GM18867 (cell line): ENCODE data around the gene IGSF6.
"Not testable (repeated sequence)": the region's sequence is repeated elsewhere in the genome, so short reads cannot be mapped to it uniquely, and the experiment has no call there.

Experiments
- ATAC-seq: cut with Tn5 transposase; IDR thresholded peaks from one replicate; pipeline ENCODE4 v1.9.1; 2021; ENCODE audit warnings: mild to moderate bottlenecking, moderate library complexity; ENCODE audit not compliant: unreplicated experiment

IGSF6 gene

DNA sequence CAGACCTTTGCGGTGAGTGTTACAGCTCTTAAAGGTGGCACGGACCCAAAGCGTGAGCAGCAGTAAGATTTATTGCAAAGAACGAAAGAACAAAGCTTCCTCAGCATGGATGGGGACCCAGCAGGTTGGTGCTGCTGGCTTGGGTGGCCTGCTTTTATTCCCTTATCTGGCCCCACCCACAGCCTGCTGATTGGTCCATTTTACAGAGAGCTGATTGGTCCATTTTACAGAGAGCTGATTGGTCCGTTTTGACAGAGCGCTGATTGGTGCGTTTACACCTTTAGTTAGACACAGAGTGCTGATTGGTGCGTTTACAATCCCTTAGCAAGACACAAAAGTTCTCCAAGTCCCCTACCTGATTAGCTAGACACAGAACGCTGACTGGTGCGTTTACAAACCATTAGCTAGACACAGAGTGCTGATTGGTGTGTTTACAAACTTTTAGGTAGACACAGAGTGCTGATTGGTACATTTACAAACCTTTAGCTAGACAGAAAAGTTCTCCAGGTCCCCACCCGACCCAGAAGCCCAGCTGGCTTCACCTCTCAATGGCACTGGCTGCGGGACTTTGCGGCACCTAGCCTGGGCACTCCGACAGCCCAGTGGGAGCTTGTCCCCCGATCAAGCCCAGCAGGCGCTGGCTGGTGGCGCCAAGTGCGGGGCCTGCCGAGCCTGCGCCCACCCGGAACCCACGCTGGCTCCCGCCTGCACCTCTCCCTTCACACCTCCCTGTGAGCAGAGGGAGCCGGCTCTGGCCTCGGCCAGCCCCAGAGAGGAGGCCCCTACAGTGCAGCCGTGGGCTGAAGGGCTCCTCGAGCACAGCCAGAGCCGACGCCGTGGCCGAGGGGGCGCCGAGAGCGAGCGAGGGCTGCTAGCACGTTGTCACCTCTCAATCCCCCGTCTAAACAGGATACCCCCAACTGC lies 22.5 kb downstream of the IGSF6 start:
- ATAC-seq, result not testable (repeated sequence)

DNA sequence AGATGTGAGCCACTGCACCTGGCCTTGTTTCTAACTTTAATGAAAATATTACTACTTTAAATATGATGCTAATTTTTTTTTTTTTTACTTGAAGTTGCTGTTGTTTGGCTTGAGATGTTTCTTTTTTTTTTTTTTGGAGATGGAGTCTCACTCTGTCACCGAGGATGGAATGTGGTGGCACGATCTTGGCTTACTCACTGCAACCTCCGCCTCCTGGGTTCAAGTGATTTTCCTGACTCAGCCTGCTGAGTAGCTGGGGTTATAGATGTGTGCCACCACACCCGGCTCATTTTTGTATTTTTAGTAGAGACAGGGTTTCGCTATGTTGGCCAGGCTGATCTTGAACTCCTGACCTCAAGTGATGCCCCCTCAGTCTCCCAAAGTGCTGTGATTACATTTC lies 23.6 kb downstream of the IGSF6 start:
- no peak for ATAC-seq

DNA sequence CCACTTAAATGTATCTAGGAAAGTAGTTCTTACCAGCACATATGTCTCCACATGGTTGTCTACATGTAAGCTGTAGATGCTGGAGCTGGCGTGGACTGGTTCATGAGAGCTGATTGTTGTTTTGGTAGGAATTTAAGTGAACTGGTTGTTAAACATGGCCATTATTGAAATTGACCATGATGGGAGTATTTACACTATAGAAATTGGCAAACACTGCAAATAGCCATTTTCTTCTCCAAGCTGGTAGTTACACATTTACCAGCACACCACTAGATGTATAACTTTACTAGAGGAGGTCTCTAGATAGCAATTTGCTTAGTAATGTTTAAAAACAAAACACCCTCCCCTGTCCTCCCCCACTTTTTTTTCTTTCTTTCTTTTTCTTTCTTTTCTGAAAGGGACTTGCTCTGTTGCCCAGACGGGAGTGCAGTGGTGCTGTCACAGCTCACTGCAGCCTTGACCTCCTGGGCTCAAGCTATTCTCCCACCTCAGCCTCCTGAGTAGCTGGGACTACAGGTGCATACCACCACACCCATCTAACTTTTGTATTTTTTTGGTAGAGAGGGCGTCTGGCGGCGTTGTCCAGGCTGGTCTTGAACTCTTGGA lies 24.2 kb downstream of the IGSF6 start:
- no peak for ATAC-seq

DNA sequence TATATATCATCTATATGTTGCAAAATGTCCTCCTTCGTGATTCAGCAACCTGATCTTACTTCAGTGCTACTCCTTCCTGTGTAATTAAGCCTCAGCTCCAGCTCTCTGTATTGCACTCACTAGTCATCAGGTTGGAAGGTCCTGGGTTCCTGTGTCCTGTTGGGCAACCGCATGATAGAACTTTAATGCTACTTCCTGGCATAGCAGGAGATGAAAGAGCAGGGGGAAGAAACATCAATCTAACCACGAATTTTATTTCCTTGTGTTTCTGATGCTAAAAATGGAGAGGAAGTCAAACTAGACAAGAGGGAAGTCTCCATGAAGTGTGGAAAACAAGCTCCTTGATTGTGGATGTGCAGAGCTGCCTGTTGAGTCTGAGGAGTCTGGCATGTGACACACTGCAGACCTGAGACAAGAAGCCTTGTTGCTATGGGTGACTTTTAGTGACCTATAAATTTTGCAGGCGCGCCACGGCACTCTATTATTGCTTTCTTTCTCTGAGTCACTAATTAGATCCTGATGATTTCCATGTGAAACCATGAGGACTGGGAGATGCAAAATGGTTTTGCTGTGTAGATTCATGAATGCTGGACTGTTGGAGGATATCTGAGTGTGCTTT lies 25.6 kb downstream of the IGSF6 start:
- no peak for ATAC-seq

DNA sequence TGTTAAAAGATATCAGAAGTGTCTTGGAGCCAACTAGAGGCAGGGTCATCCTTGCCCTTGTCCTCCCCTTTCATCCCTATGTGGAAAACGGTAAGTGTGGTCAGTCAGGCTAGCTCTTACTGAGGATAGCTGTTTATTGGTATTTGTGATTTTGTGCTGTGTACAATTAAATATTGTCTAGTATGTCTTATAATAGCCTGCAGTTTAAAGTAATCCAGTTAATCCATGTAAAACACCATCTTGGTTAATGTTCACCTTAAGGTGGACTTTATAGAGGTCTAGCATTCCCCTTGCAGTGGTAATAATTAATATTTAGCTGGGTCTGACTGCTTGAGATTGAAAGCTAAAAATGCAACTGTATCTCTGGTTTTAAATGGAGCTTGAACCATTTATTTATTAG lies 27.4 kb downstream of the IGSF6 start:
- no peak for ATAC-seq

DNA sequence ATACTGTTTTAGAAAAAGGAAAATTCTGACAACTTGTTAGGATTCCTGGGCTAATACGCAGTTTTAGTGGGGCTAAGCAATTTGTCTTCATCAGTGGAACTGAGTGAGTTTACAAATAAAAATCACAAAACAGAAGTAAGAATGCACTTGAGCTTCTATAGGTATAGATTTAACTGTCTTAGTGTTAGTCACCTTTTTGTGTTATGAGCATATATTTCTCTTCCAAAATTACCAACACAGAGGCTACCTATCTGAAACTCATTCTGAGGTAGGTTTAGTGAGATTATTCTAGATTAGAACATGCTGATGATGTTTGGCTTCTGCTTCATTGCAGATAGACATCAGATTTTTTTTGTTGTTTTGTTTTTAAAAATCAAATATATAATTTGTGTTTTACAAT lies 29.9 kb downstream of the IGSF6 start:
- no peak for ATAC-seq

DNA sequence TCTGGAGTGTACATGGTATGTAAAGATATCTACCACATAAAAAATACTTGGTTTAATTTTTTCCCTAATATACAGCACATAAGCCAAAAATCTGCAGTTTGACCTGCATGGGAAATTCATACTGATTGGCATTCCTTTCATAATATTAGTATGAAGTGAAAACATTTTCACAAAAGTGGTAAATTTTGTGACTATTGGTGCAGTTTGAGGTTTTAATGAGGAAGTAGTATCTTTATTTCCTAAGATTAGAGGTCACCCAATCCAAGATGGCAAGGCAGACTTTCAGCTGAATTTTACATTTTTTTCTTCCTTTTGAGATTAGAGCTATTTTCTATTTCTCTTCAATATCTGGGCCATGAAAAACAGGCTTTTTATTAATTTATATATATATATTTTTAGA lies 31.8 kb downstream of the IGSF6 start:
- no peak for ATAC-seq

DNA sequence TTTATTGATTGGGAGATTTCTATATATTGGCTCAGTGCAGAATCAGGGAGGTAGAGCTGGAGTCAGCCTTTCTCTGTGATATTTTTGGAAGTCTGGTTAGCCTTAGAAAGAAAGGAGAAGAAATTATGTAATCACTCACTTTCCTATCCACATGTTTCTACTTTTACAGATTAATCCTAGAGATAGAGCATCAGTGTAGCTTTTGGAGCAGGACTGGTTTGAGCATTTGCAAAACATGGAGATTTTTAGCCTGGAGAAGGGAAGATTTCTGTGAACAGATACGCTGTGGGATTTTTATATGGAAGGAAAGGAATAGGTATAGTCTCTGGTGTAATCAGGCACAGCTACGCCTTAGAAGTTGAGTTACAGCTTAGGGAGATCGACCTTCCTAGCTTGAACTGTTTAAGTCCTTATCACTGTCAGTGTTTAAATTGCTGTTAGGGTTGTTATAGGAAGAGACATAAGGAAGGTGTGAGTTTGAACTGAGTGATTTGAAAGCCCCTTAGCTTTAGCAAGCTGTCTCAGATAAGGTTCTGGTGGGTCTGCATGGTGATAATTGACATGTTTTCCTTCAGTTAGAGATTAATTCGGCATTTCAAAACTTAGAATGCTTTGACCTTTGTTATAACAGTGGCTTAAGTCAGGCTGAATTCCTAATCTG lies 32.5 kb downstream of the IGSF6 start:
- ATAC-seq, result no peak

DNA sequence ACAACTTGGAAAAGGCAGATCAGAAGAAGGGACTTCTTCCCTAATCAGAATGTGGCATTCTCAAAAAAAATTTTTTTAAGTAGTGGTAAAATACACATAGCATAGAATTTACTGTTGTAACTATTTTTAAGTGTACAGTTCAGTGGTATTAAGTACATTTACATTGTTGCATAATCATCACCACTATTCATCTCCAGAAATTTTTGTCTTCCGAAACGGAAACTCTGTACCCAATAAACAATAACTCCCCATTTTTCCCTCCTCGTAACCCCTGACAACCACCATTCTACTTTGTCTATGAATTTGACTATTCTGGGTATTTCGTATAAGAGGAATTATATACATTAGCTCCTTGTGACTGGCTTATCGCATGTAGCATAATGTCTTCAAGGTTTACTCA lies 34.1 kb downstream of the IGSF6 start:
- ATAC-seq, result no peak

DNA sequence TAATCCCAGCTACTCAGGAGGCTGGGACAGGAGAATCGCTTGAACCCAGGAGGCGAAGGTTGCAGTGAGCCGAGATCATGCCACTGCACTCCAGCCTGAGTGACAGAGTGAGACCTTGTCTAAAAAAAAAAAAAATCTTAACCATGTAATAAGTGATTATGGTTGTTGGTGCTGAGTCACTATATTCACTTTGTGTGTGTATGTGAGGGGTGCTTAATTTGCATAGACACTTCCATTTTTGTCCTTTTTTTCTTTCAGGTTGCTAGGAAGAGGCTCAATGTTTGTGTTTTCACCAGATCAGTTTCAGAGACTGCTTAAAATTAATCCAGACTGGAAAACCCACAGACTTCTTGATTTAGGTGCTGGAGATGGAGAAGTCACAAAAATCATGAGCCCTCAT lies 34.8 kb downstream of the IGSF6 start:
- no peak for ATAC-seq

DNA sequence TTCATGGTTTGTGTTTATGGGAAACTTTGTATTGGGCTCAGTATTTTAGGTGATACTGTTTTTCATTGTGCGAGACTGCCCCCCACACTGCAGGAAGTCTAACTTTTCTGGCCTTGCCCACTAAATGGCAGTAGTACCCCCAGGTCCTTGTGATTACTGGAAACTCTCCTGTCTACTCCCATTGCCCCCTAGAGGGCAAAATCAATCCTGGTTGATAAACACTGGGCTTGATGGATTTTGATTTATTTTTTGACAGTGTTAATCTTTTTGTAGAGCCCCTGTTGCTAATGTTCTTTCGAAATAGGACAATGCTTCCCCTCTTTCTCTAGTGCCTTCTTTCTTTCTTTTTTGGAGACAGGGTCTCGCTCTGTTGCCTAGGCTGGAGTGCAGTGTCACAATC lies 37.5 kb downstream of the IGSF6 start:
- ATAC-seq, result no peak

DNA sequence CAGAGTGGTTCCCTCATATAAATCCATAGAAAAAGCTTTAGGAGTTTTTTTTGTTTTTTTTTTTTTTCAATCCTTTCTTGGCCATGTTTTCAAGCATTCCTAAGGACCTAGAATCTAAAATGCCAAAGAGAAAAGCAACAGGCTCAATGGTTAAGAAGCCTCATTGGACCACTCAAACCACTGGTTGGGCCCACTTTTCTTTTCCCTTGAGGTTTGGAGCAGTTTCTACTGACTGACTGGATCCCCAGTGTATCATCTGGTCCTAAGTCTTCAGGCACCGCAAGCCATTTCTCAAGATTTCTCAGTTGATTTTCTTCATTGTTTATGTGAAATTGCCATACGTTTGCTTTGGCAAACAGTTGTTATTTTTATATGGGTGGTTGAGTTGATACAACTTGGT lies 38.6 kb downstream of the IGSF6 start:
- no peak for ATAC-seq

DNA sequence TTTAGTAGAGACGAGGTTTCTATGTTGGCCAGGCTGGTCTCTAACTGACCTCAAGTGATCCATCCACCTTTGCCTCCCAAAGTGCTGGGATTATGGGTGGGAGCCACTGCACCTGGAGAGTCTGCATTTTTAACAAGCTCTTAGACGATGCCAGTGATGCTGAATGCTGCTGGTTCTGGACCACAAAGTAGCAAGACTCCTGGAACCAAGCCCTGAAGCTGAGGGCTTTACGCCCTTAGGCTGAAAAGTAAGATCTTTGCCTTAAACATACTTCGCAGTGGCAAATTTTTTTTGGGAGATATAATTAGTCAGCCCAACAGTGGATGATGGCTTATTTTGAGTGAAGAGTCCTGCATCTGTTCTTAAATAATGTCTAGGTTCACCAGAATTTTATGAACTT lies 39.0 kb downstream of the IGSF6 start:
- no peak for ATAC-seq

DNA sequence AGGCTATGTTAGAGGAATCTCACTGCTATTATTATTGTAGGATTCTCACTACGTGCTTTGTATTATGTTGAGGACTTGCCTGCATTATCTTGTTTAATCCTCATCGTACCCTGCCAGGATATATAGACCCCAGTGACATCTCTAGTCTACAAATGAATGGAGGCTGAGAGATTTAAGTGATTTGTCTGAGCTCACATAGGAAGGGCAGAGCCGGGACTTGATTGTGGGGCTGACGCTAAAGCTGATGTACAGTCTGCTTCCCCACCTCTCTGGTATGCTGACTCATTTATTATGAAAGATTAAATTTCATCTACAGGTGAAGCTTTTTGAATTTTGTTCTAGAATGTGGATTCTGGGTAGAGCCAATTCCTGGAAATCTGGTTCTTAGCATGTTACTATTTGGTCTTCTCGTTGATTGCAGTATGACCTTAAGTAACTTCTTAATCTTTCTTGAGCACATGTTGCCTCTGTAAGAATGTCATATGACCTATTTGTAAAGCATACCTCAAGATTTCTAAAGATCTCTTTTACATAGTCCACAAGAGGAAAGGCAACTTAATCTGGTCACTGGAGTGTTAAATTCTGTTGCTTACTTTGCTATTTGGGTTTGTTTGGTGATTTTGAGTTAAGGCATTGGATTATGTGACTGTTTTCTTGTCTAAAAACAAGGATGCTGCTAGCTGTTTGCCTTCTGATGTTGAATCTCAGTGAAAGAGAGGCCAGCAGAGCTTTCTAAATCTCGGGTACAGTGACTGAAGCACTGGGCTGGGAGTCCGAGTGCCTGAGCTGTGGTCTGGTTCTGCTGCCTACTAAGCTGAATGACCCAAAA lies 40.6 kb downstream of the IGSF6 start:
- ATAC-seq, result no peak

DNA sequence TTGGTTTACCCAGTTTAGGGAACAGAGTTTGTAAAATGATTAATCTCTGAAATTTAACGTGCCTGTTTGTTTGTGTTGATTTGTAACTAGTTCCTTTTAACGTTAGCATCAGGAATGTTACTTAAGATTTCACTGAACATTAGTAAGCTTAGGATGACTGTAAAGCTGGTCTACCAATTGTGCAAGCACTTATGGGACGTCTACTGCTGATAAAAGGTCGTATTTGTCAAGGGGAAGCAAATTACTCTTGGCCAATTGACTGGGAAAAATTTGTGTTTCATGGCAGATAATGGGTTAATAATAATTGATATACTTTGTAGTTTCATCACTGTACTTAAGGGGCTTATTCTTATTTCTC lies 41.2 kb downstream of the IGSF6 start:
- no peak for ATAC-seq

DNA sequence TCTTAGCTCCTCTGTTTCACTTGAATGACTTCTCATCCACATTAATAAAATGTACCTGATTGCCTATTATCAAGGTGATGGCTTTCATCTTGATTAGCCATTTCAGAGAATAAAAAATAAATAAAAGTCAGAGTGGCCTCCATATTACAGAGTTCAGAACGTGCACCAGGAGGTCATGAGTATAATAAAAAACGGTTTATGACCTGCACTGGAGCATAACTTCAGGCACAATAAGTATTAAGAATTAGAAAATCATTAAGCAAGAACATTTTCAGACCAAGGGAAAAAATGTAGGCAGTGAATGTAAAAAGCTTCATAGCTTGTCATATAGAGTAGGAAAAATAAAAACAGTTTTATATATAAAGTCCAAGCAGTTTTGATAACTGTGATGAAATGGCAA lies 41.6 kb downstream of the IGSF6 start:
- ATAC-seq, result no peak

DNA sequence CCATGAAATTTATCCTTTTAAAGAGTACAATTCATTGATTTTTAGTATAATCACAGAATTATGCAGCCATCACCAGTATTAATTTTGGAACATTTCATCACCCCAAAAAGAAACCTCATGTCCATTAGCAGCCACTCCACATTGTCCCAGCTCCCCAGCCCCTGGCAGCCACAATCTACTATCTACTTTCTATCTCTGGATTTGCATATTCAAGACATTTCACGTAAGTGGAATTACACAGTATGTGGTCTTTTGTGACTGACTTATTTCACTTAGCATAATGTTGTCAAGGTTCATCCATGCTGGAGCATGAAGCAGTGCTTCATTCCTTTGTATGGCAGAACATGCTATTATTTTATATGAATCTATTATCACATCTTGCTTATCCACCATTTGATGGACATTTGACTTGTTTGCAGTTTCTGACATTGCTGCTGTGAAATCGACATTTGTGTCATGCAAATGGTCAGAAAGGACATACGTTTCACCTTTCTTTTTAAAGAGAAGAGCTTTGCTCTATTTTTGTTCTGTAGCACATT lies 42.3 kb downstream of the IGSF6 start:
- ATAC-seq, result no peak

DNA sequence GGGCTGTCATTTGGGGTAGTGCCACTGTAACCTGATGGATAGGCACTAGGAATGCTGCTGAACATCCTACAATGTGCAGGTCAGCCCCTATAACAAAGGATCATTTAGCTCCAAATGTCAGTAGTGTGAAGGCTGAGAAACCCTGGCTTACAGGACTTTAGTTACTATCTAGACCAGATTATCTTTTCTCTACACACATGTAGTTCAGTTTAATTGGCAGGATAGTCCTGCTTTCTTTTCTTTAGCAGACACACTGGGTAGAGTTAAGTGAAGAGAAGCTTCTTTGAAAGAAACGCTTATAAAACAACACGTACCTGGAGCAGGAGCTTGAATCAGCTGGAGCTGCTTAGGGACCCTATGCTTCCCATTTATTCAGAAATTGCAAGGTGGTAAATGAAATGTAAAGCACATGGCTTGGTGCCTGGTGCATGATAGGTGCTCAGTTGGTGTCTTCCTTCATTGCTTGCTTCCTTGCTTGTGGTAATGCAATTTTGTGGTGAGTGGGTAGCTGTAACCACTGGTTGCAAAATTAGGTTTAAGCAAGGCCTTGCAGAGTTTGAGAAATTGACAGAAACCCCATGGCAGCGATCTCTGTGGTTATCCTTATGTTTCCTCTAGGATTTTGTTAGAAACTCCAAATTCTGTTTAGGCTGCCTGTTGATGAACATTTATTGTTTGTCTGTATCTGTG lies 43.6 kb downstream of the IGSF6 start:
- no peak for ATAC-seq

DNA sequence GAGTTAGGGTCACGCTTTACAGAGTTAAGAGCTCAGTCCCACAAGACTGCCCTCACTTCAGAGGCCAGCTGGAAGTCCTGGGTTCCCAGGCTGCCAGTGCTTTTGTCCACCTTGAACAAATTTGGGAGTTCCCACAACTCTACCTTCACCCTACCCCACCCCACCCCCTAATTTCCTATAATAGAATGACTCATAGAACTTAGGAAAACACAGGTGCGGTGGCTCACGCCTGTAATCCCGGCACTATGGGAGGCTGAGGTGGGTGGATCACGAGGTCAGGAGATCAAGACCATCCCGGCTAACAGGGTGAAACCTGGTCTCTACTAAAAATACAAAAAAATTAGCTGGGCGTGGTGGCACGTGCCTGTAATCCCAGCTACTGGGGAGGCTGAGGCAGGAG lies 46.6 kb downstream of the IGSF6 start:
- ATAC-seq, result not testable (repeated sequence)

DNA sequence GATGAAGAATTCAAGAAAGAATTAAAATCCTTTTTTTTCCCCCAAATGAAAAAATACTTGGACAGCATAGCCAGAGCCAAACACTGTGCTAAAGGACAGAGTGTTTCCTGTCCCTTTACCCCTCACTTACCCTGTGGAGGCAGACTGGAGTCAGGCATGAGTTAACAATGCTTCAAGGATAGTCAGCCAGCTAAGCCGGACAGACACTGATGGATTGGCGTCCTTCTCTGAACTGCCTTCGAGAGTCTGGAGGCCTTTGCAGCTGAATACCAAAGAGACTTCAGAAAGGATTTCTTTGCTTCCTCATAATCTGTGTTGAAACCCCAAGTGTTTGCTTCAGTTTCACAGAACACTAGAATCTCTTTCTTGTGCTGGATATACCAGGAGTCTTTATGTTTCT lies 48.5 kb downstream of the IGSF6 start:
- ATAC-seq, result no peak
